Measurements from ENCODE around the gene SIGLEC9. TPM values are rescaled to one million over a fixed set of nuclear protein-coding genes. Genes with fewer than 3 reads are reported as not detected.
A peak's percentile ranks its signal among the peaks of the same experiment; 100 is the strongest.

Gene SIGLEC9
- total and polyA plus RNA-seq, 2 of the 8 experiments (the other 6 are each of a cell fraction or from before 2014, with no cell fraction given): not detected

- no peaks in the 10 kb centered on the region for H3K79me1 ChIP-seq (ENCODE audit: low read depth, low read length)
- no peak overlapping the region for H3K14ac ChIP-seq (ENCODE audit: insufficient read length)
- H2BK120ac ChIP-seq (replicated peaks; ENCODE audit: low read depth, low read length): no peak overlapping the region
- DNase-seq (ENCODE audit: low read depth in 1 of 2, low spot score in 2 of 2): no peak
- no peak overlapping the region for H2AFZ ChIP-seq (ENCODE audit: low read length)
- 0 out of 2 replicates have a peak overlapping the region, but pooled peaks have one; percentile 0 for H2BK12ac ChIP-seq (ENCODE audit: low read depth, low read length)
- H4K20me1 ChIP-seq (replicated peaks in 1 of 2; ENCODE audit: control insufficient read depth in 1 of 2, insufficient read depth in 2 of 2, low read length in 2 of 2): no peaks in the 10 kb centered on the region
- H4K5ac ChIP-seq (ENCODE audit: insufficient read length, low read depth, low read length): no peak overlapping the region
- H3K23ac ChIP-seq (ENCODE audit: insufficient read length): no peak overlapping the region
- H3K27ac ChIP-seq (ENCODE audit: low read depth, low read length): no peak overlapping the region
- FAIRE-seq: no peak
- no peak overlapping the region for H2BK15ac ChIP-seq (ENCODE audit: low read length)
- no peak overlapping the region for H3K56ac ChIP-seq (replicated peaks; ENCODE audit: insufficient read length, low read depth, low read length)
- no peak overlapping the region; the same call in 1 of the 2 replicates for H4K8ac ChIP-seq (ENCODE audit: extremely low read depth, insufficient read depth, low read length)
- peaks cover 0 to 6% (median under 1%) of the 10 kb centered on the region in 4 experiments; a peak in 4 of 7 replicates for H3K4me1 ChIP-seq (replicated peaks in 1 of 4; ENCODE audit: control insufficient read depth in 3 of 4, insufficient read depth in 4 of 4, low read length in 3 of 4)
- H2BK5ac ChIP-seq (ENCODE audit: low read depth, low read length): no peak overlapping the region
- H3K9me3 ChIP-seq (ENCODE audit: insufficient read depth in 2 of 2, low read depth in 1 of 2, low read length in 1 of 2): no peaks in the 10 kb centered on the region
- no peak overlapping the region for H3K4me3 ChIP-seq (ENCODE audit: extremely low read depth in 1 of 4, insufficient read depth in 2 of 4, low read depth in 3 of 4, low read length in 4 of 4)
- no peaks in the 10 kb centered on the region for H3K36me3 ChIP-seq (ENCODE audit: control insufficient read depth in 2 of 4, insufficient read depth in 4 of 4, low read length in 3 of 4)
- H3K23me2 ChIP-seq (ENCODE audit: low read depth, low read length): no peaks in the 10 kb centered on the region
- H3K79me2 ChIP-seq (ENCODE audit: control insufficient read depth in 1 of 2, insufficient read depth in 2 of 2, low read length in 2 of 2): no peaks in the 10 kb centered on the region
- H3K27me3 ChIP-seq (replicated peaks in 1 of 4; ENCODE audit: control insufficient read depth in 3 of 4, extremely low read depth in 1 of 4, insufficient read depth in 3 of 4, low read length in 3 of 4): no peaks in the 10 kb centered on the region
- POLR2A ChIA-PET (ENCODE audit: partially characterized antibody): interaction anchor here (1.3 kb wide), 1 partner anchor 286 kb away, joined by 3 read pairs; no protein-coding TSS in a partner anchor
- H3K4me2 ChIP-seq (ENCODE audit: insufficient read depth in 1 of 2, low read depth in 2 of 2, low read length in 2 of 2): no peak overlapping the region
- no peak overlapping the region for H2BK20ac ChIP-seq (ENCODE audit: low read length)
- no peak overlapping the region for H3K9ac ChIP-seq (replicated peaks in 1 of 4; ENCODE audit: extremely low read depth in 1 of 4, low read depth in 3 of 4, low read length in 3 of 4)
- H2AK5ac ChIP-seq (ENCODE audit: low read depth, low read length): no peak overlapping the region
- no peak overlapping the region for H3K18ac ChIP-seq (ENCODE audit: extremely low read depth, low read length)
- no peak overlapping the region for H3K4ac ChIP-seq (replicated peaks; ENCODE audit: insufficient read length, low read depth, low read length)
- 87% methylated on average over 17 of the region's 17 CpGs; no CpG with 5 or more reads in 1 of the 2 experiments for WGBS, 2 experiments (ENCODE audit: extremely low coverage in 1 of 2, insufficient coverage in 1 of 2, insufficient read length in 1 of 2, insufficient replicate concordance in 2 of 2, low coverage in 1 of 2, low lambda C conversion rate in 2 of 2, missing lambda C conversion rate in 1 of 2)
- H4K91ac ChIP-seq (replicated peaks; ENCODE audit: insufficient read length, low read length): no peak overlapping the region
- CTCF ChIA-PET (ENCODE audit: partially characterized antibody): interaction anchor here (0.6 to 8.3 kb wide), 2 partner anchors 68 to 581 kb away, joined by 3 to 269 read pairs; partner anchors contain the start of genes KLK10 and KLK11
- TF ChIP-seq EZH2 (IDR thresholded peaks at IDR 0.05; ENCODE audit: low read depth, low read length, severe bottlenecking) (no peak), ZNF274 (IDR thresholded peaks at IDR 0.05; ENCODE audit: borderline replicate concordance, extremely low read depth, low read length) (no peak), USF2 (IDR thresholded peaks at IDR 0.05; ENCODE audit: low read length) (no peak), SIX5 (IDR thresholded peaks at IDR 0.05; ENCODE audit: low read depth, low read length) (no peak), TAF1 (IDR thresholded peaks at IDR 0.05; ENCODE audit: low read depth, low read length) (no peak), TAF7 (optimal IDR thresholded peaks at IDR 0.05; ENCODE audit: borderline replicate concordance, low read depth, low read length) (no peak), BRCA1 (IDR thresholded peaks at IDR 0.05; ENCODE audit: low read depth, low read length) (no peak), CHD2 (IDR thresholded peaks at IDR 0.05; ENCODE audit: low read length) (no peak), FOSL1 (IDR thresholded peaks at IDR 0.05; ENCODE audit: insufficient read depth, low read depth, low read length) (no peak), MAX (IDR thresholded peaks at IDR 0.05) (no peak), BCL11A (IDR thresholded peaks at IDR 0.05; ENCODE audit: low read depth in 2 of 2, low read length in 2 of 2) (no peak), SIRT6 (IDR thresholded peaks at IDR 0.05; ENCODE audit: low read length) (no peak), RFX5 (IDR thresholded peaks at IDR 0.05; ENCODE audit: borderline replicate concordance, low read depth, low read length) (no peak), CEBPB (IDR thresholded peaks at IDR 0.05; ENCODE audit: low read depth, low read length) (no peak)
These were observed 34.9 kb upstream of the SIGLEC9 start for GRCh38 chr19:51089786-51090185.

Measured in H1 (cell line).